ENCODE results near the gene AMBRA1.

The AMBRA1 gene

GRCh38 chr11:46593550-46594373, at the start of gene AMBRA1:
Gene AMBRA1 (minus strand): TSS chr11:46594023. CDS start chr11:46548380, 45,643 bp downstream.
- peak; percentile 67 to 80 (median 74) for DNase-seq (ENCODE audit: low read depth in 3 of 3)

- no peak for DNase-seq (ENCODE audit: low read depth in 3 of 3)
Observed at GRCh38 chr11:46643531-46643930, 49.7 kb upstream of the AMBRA1 start.

GRCh38 chr11:46642627-46643335, 49.0 kb upstream of the AMBRA1 start:
- DNase-seq (ENCODE audit: low read depth in 3 of 3) = no peak

- no peak for DNase-seq (ENCODE audit: low read depth in 3 of 3)
Observed at GRCh38 chr11:46641639-46642038, 47.8 kb upstream of the AMBRA1 start.

- no peak for DNase-seq (ENCODE audit: low read depth in 3 of 3)
Observed at GRCh38 chr11:46640036-46640788, 46.4 kb upstream of the AMBRA1 start.

GRCh38 chr11:46639197-46639839, 45.5 kb upstream of the AMBRA1 start:
- DNase-seq (ENCODE audit: low read depth in 3 of 3) = no peak

- no peak for DNase-seq (ENCODE audit: low read depth in 3 of 3)
Observed at GRCh38 chr11:46637546-46637945, 43.7 kb upstream of the AMBRA1 start.

GRCh38 chr11:46635557-46636139, 41.8 kb upstream of the AMBRA1 start:
- no peak for DNase-seq (ENCODE audit: low read depth in 3 of 3)

- no peak for DNase-seq (ENCODE audit: low read depth in 3 of 3)
Observed at GRCh38 chr11:46633291-46634217, 39.7 kb upstream of the AMBRA1 start.

- DNase-seq (ENCODE audit: low read depth in 3 of 3) = no peak
Observed at GRCh38 chr11:46632502-46632901, 38.7 kb upstream of the AMBRA1 start.

- no peak for DNase-seq (ENCODE audit: low read depth in 3 of 3)
Observed at GRCh38 chr11:46631676-46632075, 37.9 kb upstream of the AMBRA1 start.

- DNase-seq (ENCODE audit: low read depth in 3 of 3) = no peak
Observed at GRCh38 chr11:46630237-46630636, 36.4 kb upstream of the AMBRA1 start.

GRCh38 chr11:46628961-46629360, 35.1 kb upstream of the AMBRA1 start:
- no peak for DNase-seq (ENCODE audit: low read depth in 3 of 3)

GRCh38 chr11:46625406-46625805, 31.6 kb upstream of the AMBRA1 start:
- DNase-seq (ENCODE audit: low read depth in 3 of 3) = no peak

- DNase-seq (ENCODE audit: low read depth in 3 of 3) = no peak
Observed at GRCh38 chr11:46618837-46619236, 25.0 kb upstream of the AMBRA1 start.

- no peak for DNase-seq (ENCODE audit: low read depth in 3 of 3)
Observed at GRCh38 chr11:46617972-46618314, 24.1 kb upstream of the AMBRA1 start.

- peak; percentile 86 to 89 (median 87) for DNase-seq (ENCODE audit: low read depth in 3 of 3)
Observed at GRCh38 chr11:46617134-46617971, 23.5 kb upstream of the AMBRA1 start, which contains the start of the genes ATG13 and HARBI1. Gene ATG13 (plus strand): TSS chr11:46617553. CDS start chr11:46644292, 26,739 bp downstream. Gene HARBI1 (minus strand): TSS chr11:46617227. CDS start chr11:46616237, 990 bp downstream.

- no peak for DNase-seq (ENCODE audit: low read depth in 3 of 3)
Observed at GRCh38 chr11:46616551-46617133, 22.8 kb upstream of the AMBRA1 start.

GRCh38 chr11:46615756-46616155, 21.9 kb upstream of the AMBRA1 start:
- no peak for DNase-seq (ENCODE audit: low read depth in 3 of 3)
